Measurements from ENCODE around the gene SMLR1. TPM values are rescaled to one million over a fixed set of nuclear protein-coding genes. Genes with fewer than 3 reads are reported as not detected.

Gene SMLR1
- total RNA-seq = not detected

DNA sequence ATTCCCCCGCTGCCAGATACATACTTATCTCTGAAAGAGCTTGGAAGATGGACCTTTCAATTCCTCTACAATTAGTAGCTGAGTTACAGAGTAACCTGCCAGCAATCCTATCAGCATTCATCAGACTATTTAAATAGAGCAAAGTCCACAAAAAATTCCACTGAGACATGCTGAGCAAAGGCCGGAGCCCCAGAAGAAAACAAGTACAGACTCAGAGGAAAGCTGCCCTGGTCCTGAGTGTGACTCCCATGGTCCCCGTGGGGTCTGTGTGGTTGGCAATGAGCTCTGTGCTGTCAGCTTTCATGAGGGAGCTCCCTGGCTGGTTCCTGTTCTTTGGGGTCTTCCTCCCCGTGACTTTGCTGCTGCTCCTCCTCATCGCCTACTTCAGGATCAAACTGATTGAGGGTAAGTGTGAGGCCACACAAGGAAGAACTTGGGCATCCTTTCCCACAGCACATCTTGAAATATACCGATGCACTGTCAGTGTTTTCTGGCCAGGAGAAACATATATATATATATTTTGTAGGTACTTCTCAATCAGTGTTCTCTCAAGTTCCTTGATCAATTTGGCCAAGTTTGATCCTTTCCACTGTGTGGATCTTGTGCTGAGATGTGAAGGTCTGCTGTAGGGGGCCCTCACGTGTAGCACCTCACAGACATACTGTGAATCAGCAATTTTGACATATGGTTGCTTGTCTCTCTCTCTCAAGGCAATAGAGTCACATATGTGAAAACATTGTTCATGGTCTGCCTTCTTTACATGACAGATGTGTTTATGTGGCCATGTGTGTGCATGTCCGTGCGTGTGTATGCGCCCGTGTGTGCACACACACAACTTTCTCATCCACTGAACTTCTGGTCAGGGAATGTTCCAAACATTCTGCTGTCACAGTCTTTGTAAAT lies at the start of gene SMLR1:
TSS of gene SMLR1 (plus strand) at position 160 of the 903 bp plus-strand sequence. CDS start at position 168, 8 bp downstream.
- H3K9me3 ChIP-seq = no peaks in the 10 kb centered on the region
- DNase-seq (ENCODE audit: low spot score) = no peak
- TF ChIP-seq, protein P1, sequence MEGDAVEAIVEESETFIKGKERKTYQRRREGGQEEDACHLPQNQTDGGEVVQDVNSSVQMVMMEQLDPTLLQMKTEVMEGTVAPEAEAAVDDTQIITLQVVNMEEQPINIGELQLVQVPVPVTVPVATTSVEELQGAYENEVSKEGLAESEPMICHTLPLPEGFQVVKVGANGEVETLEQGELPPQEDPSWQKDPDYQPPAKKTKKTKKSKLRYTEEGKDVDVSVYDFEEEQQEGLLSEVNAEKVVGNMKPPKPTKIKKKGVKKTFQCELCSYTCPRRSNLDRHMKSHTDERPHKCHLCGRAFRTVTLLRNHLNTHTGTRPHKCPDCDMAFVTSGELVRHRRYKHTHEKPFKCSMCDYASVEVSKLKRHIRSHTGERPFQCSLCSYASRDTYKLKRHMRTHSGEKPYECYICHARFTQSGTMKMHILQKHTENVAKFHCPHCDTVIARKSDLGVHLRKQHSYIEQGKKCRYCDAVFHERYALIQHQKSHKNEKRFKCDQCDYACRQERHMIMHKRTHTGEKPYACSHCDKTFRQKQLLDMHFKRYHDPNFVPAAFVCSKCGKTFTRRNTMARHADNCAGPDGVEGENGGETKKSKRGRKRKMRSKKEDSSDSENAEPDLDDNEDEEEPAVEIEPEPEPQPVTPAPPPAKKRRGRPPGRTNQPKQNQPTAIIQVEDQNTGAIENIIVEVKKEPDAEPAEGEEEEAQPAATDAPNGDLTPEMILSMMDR (IDR thresholded peaks at IDR 0.05) = no peak
- H3K4me3 ChIP-seq = no peak within 1 kb of the TSS
- no peaks in the 10 kb centered on the region for H3K27me3 ChIP-seq
- H3K4me1 ChIP-seq = no peaks in the 10 kb centered on the region
- H3K27ac ChIP-seq = no peak within 1 kb of the TSS
- no peaks in the 10 kb centered on the region for H3K36me3 ChIP-seq

DNA sequence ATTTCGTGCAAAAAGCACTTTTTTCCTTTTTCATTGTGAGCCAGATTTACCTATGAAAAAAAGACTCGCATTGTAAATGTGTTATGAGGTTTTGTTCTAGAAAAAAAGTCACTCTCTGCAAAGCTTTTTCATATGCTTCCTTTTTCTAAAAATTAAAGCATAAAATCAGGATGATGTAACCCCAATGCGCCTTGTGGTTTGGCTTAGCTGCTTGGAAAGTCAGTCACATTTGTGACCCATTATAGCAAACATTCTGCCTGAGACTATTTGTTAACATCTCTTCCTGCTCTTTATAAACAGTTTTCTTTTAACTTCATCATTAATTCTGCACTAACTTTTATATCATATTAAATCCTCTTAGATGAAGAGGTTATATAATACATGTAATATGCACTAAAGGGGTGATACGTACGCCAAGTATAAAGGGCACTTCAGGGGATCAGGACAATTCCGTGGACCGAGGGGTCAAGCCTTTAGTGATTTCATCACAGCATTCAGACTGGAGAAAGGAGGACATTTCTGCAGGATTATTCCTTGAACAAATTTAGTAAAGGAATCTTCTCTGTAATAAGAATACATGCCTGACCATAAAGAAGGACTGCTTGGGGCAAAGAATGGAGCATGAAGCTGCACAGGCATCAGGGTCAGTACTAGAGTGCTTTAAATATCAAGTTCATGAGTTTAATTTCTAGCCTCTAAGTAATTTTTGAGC lies 48.1 kb upstream of the SMLR1 start:
- Histone ChIP-seq H3K27me3 (no peaks in the 10 kb centered on the region), H3K36me3 (no peaks in the 10 kb centered on the region), H3K4me1 (no peaks in the 10 kb centered on the region), H3K9me3 (no peaks in the 10 kb centered on the region), H3K4me3 (no peak overlapping the region), H3K27ac (peak overlapping the region in 1 of 2 donors; percentile 11)
- TF ChIP-seq, protein P1 (IDR thresholded peaks at IDR 0.05) = no peak
- DNase-seq (ENCODE audit: low spot score) = no peak

GRCh38 chr6:130779658-130780033 lies 47.6 kb upstream of the SMLR1 start:
- H3K4me1 ChIP-seq = no peaks in the 10 kb centered on the region
- H3K9me3 ChIP-seq = no peaks in the 10 kb centered on the region
- H3K4me3 ChIP-seq = no peak overlapping the region
- H3K27ac ChIP-seq = peak overlapping the region in 1 of 2 donors; percentile 11
- no peak for DNase-seq (ENCODE audit: low spot score)
- TF ChIP-seq, protein P1 (IDR thresholded peaks at IDR 0.05) = no peak
- no peaks in the 10 kb centered on the region for H3K36me3 ChIP-seq
- H3K27me3 ChIP-seq = no peaks in the 10 kb centered on the region

GRCh38 chr6:130780122-130780521 lies 47.1 kb upstream of the SMLR1 start:
- no peaks in the 10 kb centered on the region for H3K27me3 ChIP-seq
- no peaks in the 10 kb centered on the region for H3K4me1 ChIP-seq
- no peaks in the 10 kb centered on the region for H3K36me3 ChIP-seq
- DNase-seq (ENCODE audit: low spot score) = no peak
- TF ChIP-seq, protein P1 (IDR thresholded peaks at IDR 0.05) = no peak
- H3K4me3 ChIP-seq = no peak overlapping the region
- no peak overlapping the region for H3K27ac ChIP-seq
- no peaks in the 10 kb centered on the region for H3K9me3 ChIP-seq

GRCh38 chr6:130781557-130781956 lies 45.6 kb upstream of the SMLR1 start:
- no peak for DNase-seq (ENCODE audit: low spot score)
- Histone ChIP-seq H3K36me3 (no peaks in the 10 kb centered on the region), H3K4me3 (no peak overlapping the region), H3K9me3 (no peaks in the 10 kb centered on the region), H3K27ac (no peak overlapping the region), H3K27me3 (no peaks in the 10 kb centered on the region), H3K4me1 (no peaks in the 10 kb centered on the region)
- TF ChIP-seq, protein P1 (IDR thresholded peaks at IDR 0.05) = no peak

Measured in right atrium auricular region (tissue), 2 donors.